H9 (cell line): ENCODE results near the gene CFAP299. TPM values are rescaled to one million over a fixed set of nuclear protein-coding genes. Genes with fewer than 3 reads are reported as not detected.

ENCODE experiments used
- DNase-seq: peaks from one replicate; pipeline ENCODE4 v3.0.0-alpha.2; 2017
- H2AFZ ChIP-seq: one replicate; pipeline ENCODE4 v1.6.1; 2013; ENCODE audit warnings: mild to moderate bottlenecking, low read length, control low read depth, moderate library complexity
- H2AK5ac ChIP-seq: 2 replicates; pipeline ENCODE4 v1.6.1; 2013; ENCODE audit warnings: low read length, control low read depth, mixed read lengths; ENCODE audit not compliant: insufficient read length
- H2BK120ac ChIP-seq: one replicate; pipeline ENCODE4 v1.6.1; 2013; ENCODE audit warnings: low read depth, mild to moderate bottlenecking, low read length, control low read depth, inconsistent platforms; ENCODE audit not compliant: poor library complexity, severe bottlenecking
- H2BK12ac ChIP-seq: 2 replicates; pipeline ENCODE4 v1.6.1; 2013; ENCODE audit warnings: low read length, control low read depth, mixed read lengths, low read depth; ENCODE audit not compliant: insufficient read length
- H2BK15ac ChIP-seq: 2 replicates; pipeline ENCODE4 v1.6.1; 2013; ENCODE audit warnings: low read depth, low read length, control low read depth
- H2BK20ac ChIP-seq: one replicate; pipeline ENCODE4 v1.6.1; 2013; ENCODE audit warnings: low read depth, mild to moderate bottlenecking, low read length, control low read depth, inconsistent platforms; ENCODE audit not compliant: poor library complexity, severe bottlenecking
- H2BK5ac ChIP-seq: 2 replicates; pipeline ENCODE4 v1.6.1; 2013; ENCODE audit warnings: low read length, control low read depth, mixed read lengths; ENCODE audit not compliant: insufficient read length
- H3K14ac ChIP-seq: 2 replicates; pipeline ENCODE4 v1.6.1; 2013; ENCODE audit warnings: low read length, control low read depth; ENCODE audit not compliant: insufficient read depth
- H3K18ac ChIP-seq: 2 replicates; pipeline ENCODE4 v1.6.1; 2013; ENCODE audit warnings: low read depth, mild to moderate bottlenecking, mixed read lengths, low read length, control low read depth; ENCODE audit not compliant: insufficient read length
- H3K23ac ChIP-seq: 2 replicates; pipeline ENCODE4 v1.6.1; 2013; ENCODE audit warnings: low read length, control low read depth, mixed read lengths, low read depth; ENCODE audit not compliant: insufficient read length
- H3K23me2 ChIP-seq: 2 replicates; pipeline ENCODE4 v1.6.1; 2013; ENCODE audit warnings: low read depth, mild to moderate bottlenecking, mixed read lengths, low read length, control low read depth; ENCODE audit not compliant: insufficient read length, poor library complexity, severe bottlenecking
- H3K27ac ChIP-seq: 2 replicates; pipeline ENCODE4 v1.5.1; 2013; ENCODE audit warnings: low read length, control low read depth, mixed read lengths, low read depth; ENCODE audit not compliant: insufficient read length
- H3K27me3 ChIP-seq: 2 replicates; pipeline ENCODE4 v1.6.1; 2013; ENCODE audit warnings: low read length, control low read depth, inconsistent platforms; ENCODE audit not compliant: insufficient read depth
- H3K4ac ChIP-seq: 2 replicates; pipeline ENCODE4 v1.6.1; 2013; ENCODE audit warnings: low read depth, mild to moderate bottlenecking, control low read depth, inconsistent platforms, low read length, moderate library complexity
- H3K4me1 ChIP-seq: 2 replicates; pipeline ENCODE4 v1.6.1; 2013; ENCODE audit warnings: low read length, control low read depth, inconsistent platforms; ENCODE audit not compliant: insufficient read depth
- H3K4me2 ChIP-seq: 2 replicates; pipeline ENCODE4 v1.6.1; 2013; ENCODE audit warnings: low read length, control low read depth, mixed read lengths; ENCODE audit not compliant: insufficient read length, insufficient read depth
- H3K56ac ChIP-seq: 2 replicates; pipeline ENCODE4 v1.6.1; 2013; ENCODE audit warnings: low read depth, mild to moderate bottlenecking, mixed read lengths, low read length, control low read depth; ENCODE audit not compliant: insufficient read length
- H3K79me1 ChIP-seq: 2 replicates; pipeline ENCODE4 v1.6.1; 2013; ENCODE audit warnings: low read depth, mild to moderate bottlenecking, moderate library complexity, low read length, control low read depth, inconsistent platforms; ENCODE audit not compliant: insufficient read depth, poor library complexity, severe bottlenecking
- H3K79me2 ChIP-seq: 2 replicates; pipeline ENCODE4 v1.6.1; 2013; ENCODE audit warnings: low read length, control low read depth, inconsistent platforms; ENCODE audit not compliant: insufficient read depth
- H3K9ac ChIP-seq: 2 replicates; pipeline ENCODE4 v1.6.1; 2013; ENCODE audit warnings: low read length, control low read depth, mixed read lengths; ENCODE audit not compliant: insufficient read length; ENCODE audit errors: extremely low read depth
- H3K9me3 ChIP-seq: one replicate; pipeline ENCODE4 v1.6.1; 2013; ENCODE audit warnings: low read depth, low read length, inconsistent platforms; ENCODE audit not compliant: control insufficient read depth
- H3T11ph ChIP-seq: one replicate; pipeline ENCODE4 v1.6.1; 2013; ENCODE audit warnings: mild to moderate bottlenecking, low read length, control low read depth, inconsistent platforms
- H4K20me1 ChIP-seq: one replicate; pipeline ENCODE4 v1.6.1; 2013; ENCODE audit not compliant: control insufficient read depth, insufficient read length, insufficient read depth
- H4K5ac ChIP-seq: 2 replicates; pipeline ENCODE4 v1.6.1; 2013; ENCODE audit warnings: low read depth, mild to moderate bottlenecking, mixed read lengths, low read length, control low read depth; ENCODE audit not compliant: insufficient read length
- H4K8ac ChIP-seq: replicated peaks from 2 replicates; pipeline ENCODE4 v1.6.1; 2013; ENCODE audit warnings: low read length, control low read depth, mixed read lengths, low read depth; ENCODE audit not compliant: insufficient read length
- H4K91ac ChIP-seq: 2 replicates; pipeline ENCODE4 v1.6.1; 2013; ENCODE audit warnings: low read depth, mild to moderate bottlenecking, moderate library complexity, mixed read lengths, low read length, control low read depth; ENCODE audit not compliant: insufficient read length
- H3K27ac Mint-ChIP-seq, 3 experiments: 2 replicates in 2 of 3; 3 replicates in 1 of 3; pipeline ENCODE4 v1.8.0; 2020 to 2021; ENCODE audit warnings: mixed read lengths in 3 of 3, mild to moderate bottlenecking in 1 of 3, moderate library complexity in 1 of 3
- H3K27me3 Mint-ChIP-seq: 2 replicates; pipeline ENCODE4 v1.8.0; 2021; ENCODE audit warnings: low read depth, mild to moderate bottlenecking, moderate library complexity, mixed read lengths
- H3K36me3 Mint-ChIP-seq, 3 experiments: 2 replicates in 2 of 3; 3 replicates in 1 of 3; pipeline ENCODE4 v1.8.0; 2020 to 2021; ENCODE audit warnings: low read depth in 3 of 3, mixed read lengths in 3 of 3; ENCODE audit not compliant: insufficient read depth in 1 of 3
- H3K4me1 Mint-ChIP-seq, 2 experiments: 2 replicates each; pipeline ENCODE4 v1.8.0; 2020; ENCODE audit warnings: mixed read lengths in 2 of 2
- H3K4me3 Mint-ChIP-seq, 2 experiments: 2 replicates in 1 of 2; 3 replicates in 1 of 2; pipeline ENCODE4 v1.8.0; 2020 to 2021; ENCODE audit warnings: mild to moderate bottlenecking in 2 of 2, mixed read lengths in 2 of 2, moderate library complexity in 1 of 2
- H3K9me3 Mint-ChIP-seq, 2 experiments: 2 replicates in 1 of 2; 3 replicates in 1 of 2; pipeline ENCODE4 v1.8.0; 2020; ENCODE audit warnings: mild to moderate bottlenecking in 2 of 2, mixed read lengths in 2 of 2, moderate library complexity in 1 of 2
- WGBS: extraction: QIAGEN DNeasy Blood & Tissue Kit; methylation state at CpG from one replicate; pipeline ENCODE4 v1.1.7; 2013; ENCODE audit warnings: missing lambda C conversion rate, low lambda C conversion rate, mixed read lengths; ENCODE audit not compliant: insufficient read length; ENCODE audit errors: extremely low coverage; 5-methylcytosine and 5-hydroxymethylcytosine counted together
- total RNA-seq: library from RNA; stranded (reverse); gene quantifications from 2 replicates; pipeline ENCODE4 v1.2.1, GENCODE V29; 2021
- TF ChIP-seq, protein P1 (sequence below): fragments of 200-600 bp; sonication (generic); conservative IDR thresholded peaks from 3 replicates; pipeline ENCODE4 v1.8.0; 2021; ENCODE audit warnings: antibody characterized with exemption, mild to moderate bottlenecking

CFAP299 gene
- total RNA-seq, 1 experiment from 2014 or later = not detected

DNA sequence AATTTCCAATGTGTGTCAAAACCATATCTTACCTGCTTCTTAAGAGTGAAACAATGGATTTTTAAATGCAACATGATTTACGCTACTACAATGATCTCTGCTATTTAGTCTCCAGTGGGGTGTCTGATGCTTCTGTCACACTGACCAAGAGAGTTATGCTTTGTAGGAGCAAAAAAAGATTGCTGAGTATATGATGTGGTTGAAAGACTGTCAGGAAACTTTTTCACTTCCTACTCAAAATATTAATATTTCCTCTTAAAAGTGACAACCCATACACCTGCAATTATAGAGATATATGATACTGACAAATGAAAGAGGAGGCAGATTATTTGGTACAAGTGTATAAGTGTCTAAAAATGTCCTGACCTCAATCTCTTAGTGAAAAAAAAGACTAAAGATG is 589.8 kb downstream of the CFAP299 start:
- WGBS = no CpG with 5 or more reads among the region's 1 CpG

More for the DNA sequence above, 589.8 kb downstream of the CFAP299 start:
- no peak overlapping the region for H2BK20ac ChIP-seq
- no peaks in the 10 kb centered on the region for H3K79me2 ChIP-seq
- H3K23me2 ChIP-seq = no peaks in the 10 kb centered on the region
- Mint-ChIP-seq H3K9me3 (no peaks in the 10 kb centered on the region), H3K27ac (no peak overlapping the region), H3K27me3 (no peaks in the 10 kb centered on the region), H3K4me3 (no peak overlapping the region), H3K36me3 (no peaks in the 10 kb centered on the region), H3K4me1 (peaks cover 3 to 4% of the 10 kb centered on the region in 2 experiments)
- H3K56ac ChIP-seq = no peak overlapping the region
- no peaks in the 10 kb centered on the region for H3K9me3 ChIP-seq
- H4K5ac ChIP-seq = no peak overlapping the region
- H4K8ac ChIP-seq = no peak overlapping the region
- H4K20me1 ChIP-seq = no peaks in the 10 kb centered on the region
- TF ChIP-seq, protein P1, sequence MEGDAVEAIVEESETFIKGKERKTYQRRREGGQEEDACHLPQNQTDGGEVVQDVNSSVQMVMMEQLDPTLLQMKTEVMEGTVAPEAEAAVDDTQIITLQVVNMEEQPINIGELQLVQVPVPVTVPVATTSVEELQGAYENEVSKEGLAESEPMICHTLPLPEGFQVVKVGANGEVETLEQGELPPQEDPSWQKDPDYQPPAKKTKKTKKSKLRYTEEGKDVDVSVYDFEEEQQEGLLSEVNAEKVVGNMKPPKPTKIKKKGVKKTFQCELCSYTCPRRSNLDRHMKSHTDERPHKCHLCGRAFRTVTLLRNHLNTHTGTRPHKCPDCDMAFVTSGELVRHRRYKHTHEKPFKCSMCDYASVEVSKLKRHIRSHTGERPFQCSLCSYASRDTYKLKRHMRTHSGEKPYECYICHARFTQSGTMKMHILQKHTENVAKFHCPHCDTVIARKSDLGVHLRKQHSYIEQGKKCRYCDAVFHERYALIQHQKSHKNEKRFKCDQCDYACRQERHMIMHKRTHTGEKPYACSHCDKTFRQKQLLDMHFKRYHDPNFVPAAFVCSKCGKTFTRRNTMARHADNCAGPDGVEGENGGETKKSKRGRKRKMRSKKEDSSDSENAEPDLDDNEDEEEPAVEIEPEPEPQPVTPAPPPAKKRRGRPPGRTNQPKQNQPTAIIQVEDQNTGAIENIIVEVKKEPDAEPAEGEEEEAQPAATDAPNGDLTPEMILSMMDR = no peak
- no peak overlapping the region for H4K91ac ChIP-seq
- no peak overlapping the region for H3K9ac ChIP-seq
- no peak overlapping the region for H2AFZ ChIP-seq
- no peak overlapping the region for H3K14ac ChIP-seq
- H3K27me3 ChIP-seq = no peaks in the 10 kb centered on the region
- no peak overlapping the region for H2BK15ac ChIP-seq
- no peak overlapping the region for H3K23ac ChIP-seq
- H2AK5ac ChIP-seq = no peak overlapping the region
- no peak overlapping the region for H2BK5ac ChIP-seq
- H3T11ph ChIP-seq = no peak overlapping the region
- no peak for DNase-seq
- H3K79me1 ChIP-seq = no peaks in the 10 kb centered on the region
- no peak overlapping the region for H2BK120ac ChIP-seq
- no peaks in the 10 kb centered on the region for H3K4me1 ChIP-seq
- H3K4ac ChIP-seq = no peak overlapping the region
- H3K18ac ChIP-seq = no peak overlapping the region
- no peak overlapping the region for H3K4me2 ChIP-seq
- no peak overlapping the region for H2BK12ac ChIP-seq
- H3K27ac ChIP-seq = no peak overlapping the region
